AG04450 (cell line): Measurements from ENCODE around the gene LARGE1. TPM values are rescaled to one million over a fixed set of nuclear protein-coding genes. Genes with fewer than 3 reads are reported as not detected.

Experiments
- CTCF ChIA-PET: fragments of 300-600, 350-600 bp; formaldehyde crosslinking; extraction: SDS; loops from one replicate; lab custom pipeline; 2022; ENCODE audit warnings: antibody characterized with exemption, inconsistent platforms; lab: Charles Lee
- POLR2A ChIA-PET: fragments of 350-600 bp; formaldehyde crosslinking; extraction: SDS; loops from one replicate; lab custom pipeline; 2021; ENCODE audit warnings: antibody characterized with exemption, inconsistent platforms; lab: Yijun Ruan, JAX
- DNase-seq: peaks from one replicate; pipeline ENCODE4 v3.0.0-alpha.2; 2011; ENCODE audit warnings: low read depth, low spot score
- H3K27ac ChIP-seq: one replicate; pipeline ENCODE4 v1.5.1; 2012; ENCODE audit warnings: low read depth, low read length, control low read depth
- H3K27me3 ChIP-seq: one replicate; pipeline ENCODE4 v1.6.0; 2012; ENCODE audit warnings: low read length; ENCODE audit not compliant: control insufficient read depth, insufficient read depth
- H3K4me3 ChIP-seq: 2 replicates; pipeline ENCODE4 v1.5.1; 2011; ENCODE audit warnings: mild to moderate bottlenecking, low read depth, low read length, control low read depth
- H3K9me3 ChIP-seq: 2 replicates; pipeline ENCODE4 v1.5.1; 2012; ENCODE audit warnings: low read length; ENCODE audit not compliant: control insufficient read depth, insufficient read depth
- polyA plus RNA-seq: library from polyadenylated mRNA; depleted of rRNA; stranded (reverse); fragments of >200 nt; gene quantifications from 2 replicates; pipeline ENCODE4 v1.2.3, GENCODE V29; 2011
- TF ChIP-seq, protein P1 (sequence below): IDR thresholded peaks from 2 replicates; pipeline ENCODE4 v1.5.1; 2011; ENCODE audit warnings: low read depth, low read length, control low read depth, inconsistent platforms

Gene LARGE1
- polyA plus RNA-seq, 1 experiment, result 8.4 TPM

DNA sequence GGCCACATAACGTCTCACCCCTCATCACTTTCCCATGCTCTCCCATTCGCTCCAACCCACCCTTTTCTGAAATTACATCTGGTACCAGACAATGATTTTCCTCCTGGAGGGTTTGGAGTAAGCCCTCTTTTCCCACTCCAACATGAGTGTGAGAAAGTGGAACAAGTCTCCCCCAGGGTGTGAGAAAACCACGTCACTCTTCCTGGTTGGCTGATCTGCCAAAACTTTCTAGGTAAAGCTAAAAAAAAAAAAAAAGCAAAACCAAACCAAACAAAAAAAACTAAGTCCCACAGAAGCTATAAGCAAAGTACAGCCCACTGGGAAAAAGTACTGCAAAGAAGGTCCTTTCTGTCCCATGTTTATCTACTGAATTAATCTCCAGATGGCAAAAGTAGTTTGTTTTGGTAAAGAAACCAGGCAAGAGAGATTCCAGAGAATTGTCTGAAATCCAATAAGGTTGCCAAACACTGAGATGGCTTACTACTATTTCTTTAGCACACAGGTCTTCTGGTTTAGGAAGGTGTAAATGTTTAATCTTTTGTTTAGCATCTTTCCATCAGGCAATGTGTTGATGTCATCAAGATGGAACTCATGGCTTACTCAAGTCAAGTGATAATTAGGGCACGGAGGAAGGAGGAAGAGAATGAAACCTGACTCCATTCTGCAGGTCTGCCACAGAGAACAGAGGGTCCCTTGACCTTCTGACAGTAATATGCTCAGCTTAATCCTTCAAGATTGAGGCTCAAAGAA lies 395.6 kb downstream of the LARGE1 start:
- Histone ChIP-seq H3K27me3 (no peaks in the 10 kb centered on the region), H3K4me3 (no peak overlapping the region), H3K27ac (no peak overlapping the region), H3K9me3 (no peaks in the 10 kb centered on the region; the same call in 1 of the 2 replicates)
- POLR2A ChIA-PET, result no interaction called here
- CTCF ChIA-PET, result no interaction called here
- TF ChIP-seq, protein P1, sequence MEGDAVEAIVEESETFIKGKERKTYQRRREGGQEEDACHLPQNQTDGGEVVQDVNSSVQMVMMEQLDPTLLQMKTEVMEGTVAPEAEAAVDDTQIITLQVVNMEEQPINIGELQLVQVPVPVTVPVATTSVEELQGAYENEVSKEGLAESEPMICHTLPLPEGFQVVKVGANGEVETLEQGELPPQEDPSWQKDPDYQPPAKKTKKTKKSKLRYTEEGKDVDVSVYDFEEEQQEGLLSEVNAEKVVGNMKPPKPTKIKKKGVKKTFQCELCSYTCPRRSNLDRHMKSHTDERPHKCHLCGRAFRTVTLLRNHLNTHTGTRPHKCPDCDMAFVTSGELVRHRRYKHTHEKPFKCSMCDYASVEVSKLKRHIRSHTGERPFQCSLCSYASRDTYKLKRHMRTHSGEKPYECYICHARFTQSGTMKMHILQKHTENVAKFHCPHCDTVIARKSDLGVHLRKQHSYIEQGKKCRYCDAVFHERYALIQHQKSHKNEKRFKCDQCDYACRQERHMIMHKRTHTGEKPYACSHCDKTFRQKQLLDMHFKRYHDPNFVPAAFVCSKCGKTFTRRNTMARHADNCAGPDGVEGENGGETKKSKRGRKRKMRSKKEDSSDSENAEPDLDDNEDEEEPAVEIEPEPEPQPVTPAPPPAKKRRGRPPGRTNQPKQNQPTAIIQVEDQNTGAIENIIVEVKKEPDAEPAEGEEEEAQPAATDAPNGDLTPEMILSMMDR, result no peak
- DNase-seq, result no peak

DNA sequence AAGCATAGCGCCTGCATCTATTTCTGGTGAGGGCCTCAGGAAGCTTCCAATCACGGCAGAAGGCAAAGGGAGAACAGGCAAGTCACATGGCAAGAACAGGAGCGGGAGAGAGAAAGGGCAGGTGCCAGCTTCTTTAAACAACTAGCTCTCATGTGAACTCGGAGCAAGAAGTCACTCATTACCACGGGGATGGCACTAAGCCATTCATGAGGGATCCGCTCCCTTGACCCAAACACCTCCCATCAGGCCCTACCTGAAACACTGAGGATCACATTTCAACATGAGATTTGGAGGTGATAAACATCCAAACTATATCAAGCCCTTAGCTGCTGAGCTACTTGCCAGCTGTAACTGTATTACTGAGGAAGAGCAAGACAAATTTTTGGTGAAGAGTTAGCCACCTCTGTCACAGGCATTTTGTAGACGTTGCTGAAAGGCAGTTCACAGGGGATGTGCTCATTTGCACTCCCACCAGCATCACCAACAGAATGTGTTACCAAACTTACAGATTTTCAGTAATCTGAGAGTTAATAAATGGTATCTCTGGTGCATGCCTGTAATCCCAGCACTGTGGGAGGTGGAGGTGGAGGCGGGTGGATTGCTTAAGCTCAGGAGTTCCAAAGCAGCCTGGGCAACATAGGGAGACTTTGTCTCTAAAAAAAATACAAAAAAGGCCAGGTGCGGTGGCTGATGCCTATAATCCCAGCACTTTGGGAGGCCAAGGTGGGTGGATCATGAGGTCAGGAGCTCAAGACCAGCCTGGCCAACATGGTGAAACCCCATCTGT lies 398.2 kb downstream of the LARGE1 start:
- ChIA-PET POLR2A (no interaction called here), CTCF (interaction anchor here (1.5 to 6.3 kb wide), 3 partner anchors 58 to 401 kb away, joined by 8 to 48 read pairs (median 23); no protein-coding TSS in a partner anchor)
- no peaks in the 10 kb centered on the region for H3K27me3 ChIP-seq
- no peak overlapping the region for H3K27ac ChIP-seq
- no peak overlapping the region for H3K4me3 ChIP-seq
- TF ChIP-seq, protein P1, result no peak
- no peaks in the 10 kb centered on the region; the same call in 1 of the 2 replicates for H3K9me3 ChIP-seq
- no peak for DNase-seq

DNA sequence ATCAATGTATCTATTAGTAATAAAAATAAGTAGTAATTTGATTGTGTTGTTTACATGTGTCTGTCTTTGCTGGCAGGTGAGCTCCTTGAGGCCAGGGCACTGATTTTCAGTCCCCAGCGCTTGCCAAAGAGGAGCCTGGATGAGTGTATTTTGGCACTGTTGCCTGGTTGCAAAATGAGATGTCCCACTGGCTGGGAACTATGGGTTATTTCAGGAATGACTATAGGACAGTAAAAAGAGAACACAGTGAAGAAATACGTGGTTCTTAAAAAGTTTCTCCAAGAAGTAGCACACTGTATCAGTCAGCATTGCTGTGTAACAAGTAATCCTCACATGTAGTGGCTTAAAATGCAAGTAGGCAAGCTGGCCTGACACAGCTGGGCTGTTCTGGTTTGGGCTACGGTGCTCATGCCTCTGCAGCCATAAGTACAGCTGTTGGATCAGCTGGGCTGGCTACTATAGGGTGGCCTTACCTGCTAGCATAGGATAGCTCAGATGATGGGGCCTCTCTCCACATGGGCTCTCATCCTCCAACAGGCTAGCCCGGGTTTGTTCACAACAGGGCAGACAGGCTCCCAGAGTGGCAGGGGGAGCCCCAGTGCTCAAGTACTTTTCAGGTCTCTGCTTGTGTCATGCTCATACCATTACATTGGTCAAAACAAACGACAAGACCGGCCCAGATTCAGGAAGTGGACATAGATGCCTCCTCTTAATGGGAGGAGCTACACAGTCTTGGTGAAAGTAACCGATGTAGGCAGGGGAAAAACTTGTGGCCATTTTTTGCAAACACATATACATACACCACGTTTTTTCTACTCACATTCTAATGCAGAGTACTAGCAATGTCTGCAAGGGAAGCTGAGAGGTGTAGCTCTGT lies 399.1 kb downstream of the LARGE1 start:
- no peak for DNase-seq
- no peaks in the 10 kb centered on the region for H3K27me3 ChIP-seq
- CTCF ChIA-PET, result interaction anchor here (0.6 to 6.3 kb wide), 7 partner anchors 8 to 590 kb away, joined by 3 to 48 read pairs (median 9); no protein-coding TSS in a partner anchor
- POLR2A ChIA-PET, result no interaction called here
- no peaks in the 10 kb centered on the region; the same call in 1 of the 2 replicates for H3K9me3 ChIP-seq
- TF ChIP-seq, protein P1, result no peak
- no peak overlapping the region for H3K4me3 ChIP-seq
- no peak overlapping the region for H3K27ac ChIP-seq

DNA sequence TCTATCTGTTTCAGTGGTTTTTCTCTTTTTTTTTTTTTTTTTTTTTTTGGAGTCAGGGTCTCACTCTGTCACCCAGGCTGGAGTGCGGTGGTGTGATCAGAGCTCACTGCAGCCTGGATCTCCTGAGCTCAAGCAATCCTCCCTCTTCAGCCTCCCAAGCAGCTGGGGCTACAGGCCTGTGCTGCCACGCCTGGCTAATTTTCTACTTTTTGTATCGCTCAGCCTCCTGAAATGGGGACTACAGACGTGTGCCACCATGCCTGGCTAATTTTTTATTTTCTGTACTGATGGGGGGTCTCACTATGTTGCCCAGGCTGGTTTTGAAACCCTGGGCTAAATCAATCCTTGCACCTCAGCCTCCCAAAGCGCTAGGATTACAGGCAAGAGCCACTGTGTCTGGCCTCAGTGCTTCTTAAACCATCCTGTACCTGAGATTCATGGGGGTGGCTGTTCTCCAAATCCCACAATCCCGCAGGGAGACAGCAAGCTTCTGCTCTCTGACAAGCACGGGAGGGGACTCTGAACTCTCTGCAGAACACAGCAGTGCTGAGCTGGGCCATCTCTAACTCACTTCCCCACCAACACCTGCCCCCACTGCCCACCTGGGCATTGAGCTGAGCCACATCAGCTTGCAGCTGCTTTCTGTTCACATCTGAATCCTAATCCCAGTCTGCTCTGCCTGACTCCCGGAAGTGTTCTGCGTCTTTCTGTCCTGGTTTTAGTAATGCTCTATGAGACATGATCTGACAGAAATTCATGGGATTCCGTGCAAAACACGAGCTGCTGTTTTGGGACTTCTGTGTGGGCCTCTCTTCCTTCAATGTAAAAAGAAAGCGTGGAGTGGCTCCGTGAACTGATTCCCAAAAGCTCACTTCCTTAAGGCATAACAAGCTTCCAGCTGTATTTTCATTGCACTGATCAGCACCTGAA lies 400.0 kb downstream of the LARGE1 start:
- no peak overlapping the region for H3K4me3 ChIP-seq
- CTCF ChIA-PET, result interaction anchor here (0.6 to 6.3 kb wide), 18 partner anchors 9 to 591 kb away, joined by 3 to 48 read pairs (median 8); partner anchors contain the start of gene LARGE1
- no peaks in the 10 kb centered on the region; the same call in 1 of the 2 replicates for H3K9me3 ChIP-seq
- no peak overlapping the region for H3K27ac ChIP-seq
- H3K27me3 ChIP-seq, result no peaks in the 10 kb centered on the region
- POLR2A ChIA-PET, result no interaction called here
- DNase-seq, result no peak
- TF ChIP-seq, protein P1, result no peak
